DOHH2 (cell line): ENCODE measurements around the gene TRPM5.

Source experiments
- H3F3A ChIP-seq: fragments of 200-600 bp; sonication (generic), shearing (Covaris generic); 2 replicates; pipeline ENCODE4 v1.6.0; 2016; ENCODE audit warnings: antibody characterized with exemption, mild to moderate bottlenecking; ENCODE audit not compliant: control insufficient read depth, insufficient read depth
- H3K27ac ChIP-seq: fragments of 200-600 bp; sonication (generic); 2 replicates; pipeline ENCODE4 v1.5.1; 2014; ENCODE audit warnings: low read depth, mild to moderate bottlenecking, low read length, moderate library complexity
- H3K27me3 ChIP-seq: fragments of 200-600 bp; sonication (generic); 2 replicates; pipeline ENCODE4 v1.6.1; 2014; ENCODE audit warnings: mild to moderate bottlenecking, low read length, mixed read lengths; ENCODE audit not compliant: control insufficient read depth
- H3K36me3 ChIP-seq: fragments of 200-600 bp; sonication (generic); 2 replicates; pipeline ENCODE4 v1.6.1; 2014; ENCODE audit warnings: mild to moderate bottlenecking, low read length, moderate library complexity, mixed read lengths; ENCODE audit not compliant: control insufficient read depth
- H3K4me1 ChIP-seq: fragments of 200-600 bp; sonication (generic); 2 replicates; pipeline ENCODE4 v1.6.1; 2014; ENCODE audit warnings: mild to moderate bottlenecking, low read length, mixed read lengths; ENCODE audit not compliant: control insufficient read depth
- H3K4me2 ChIP-seq: fragments of 200-600 bp; sonication (generic); 2 replicates; pipeline ENCODE4 v1.6.0; 2014; ENCODE audit warnings: mild to moderate bottlenecking, low read length, moderate library complexity
- H3K4me3 ChIP-seq: fragments of 200-600 bp; sonication (generic); 2 replicates; pipeline ENCODE4 v1.5.1; 2014; ENCODE audit warnings: mild to moderate bottlenecking, low read length, mixed read lengths
- H3K79me2 ChIP-seq: fragments of 200-600 bp; sonication (generic); 2 replicates; pipeline ENCODE4 v1.6.1; 2014; ENCODE audit warnings: mild to moderate bottlenecking, low read length, mixed read lengths; ENCODE audit not compliant: control insufficient read depth
- H3K9me2 ChIP-seq: fragments of 200-600 bp; sonication (generic); replicated peaks from 2 replicates; pipeline ENCODE4 v1.6.1; 2014; ENCODE audit warnings: mild to moderate bottlenecking, low read length, mixed read lengths; ENCODE audit not compliant: control insufficient read depth
- H3K9me3 ChIP-seq: fragments of 200-600 bp; sonication (generic); 2 replicates; pipeline ENCODE4 v1.6.1; 2014; ENCODE audit warnings: antibody characterized with exemption, low read length, mixed read lengths; ENCODE audit not compliant: control insufficient read depth, insufficient read depth
- H4K20me1 ChIP-seq: fragments of 200-600 bp; sonication (generic); 2 replicates; pipeline ENCODE4 v1.6.0; 2014; ENCODE audit warnings: low read depth, mild to moderate bottlenecking, antibody characterized with exemption, low read length, moderate library complexity; ENCODE audit not compliant: control insufficient read depth, insufficient read depth
- CTCF ChIP-seq: fragments of 200-600 bp; sonication (generic); IDR thresholded peaks from one replicate; pipeline ENCODE4 v1.5.1; 2014; ENCODE audit warnings: antibody characterized with exemption, mild to moderate bottlenecking, low read depth, low read length; ENCODE audit not compliant: poor library complexity, severe bottlenecking
- EZH2phosphoT487 ChIP-seq: fragments of 200-600 bp; sonication (generic); IDR thresholded peaks from 2 replicates; pipeline ENCODE4 v1.6.1; 2017; ENCODE audit warnings: borderline replicate concordance, mild to moderate bottlenecking, antibody characterized with exemption, low read length, moderate library complexity, mixed read lengths

TRPM5 gene

GRCh38 chr11:2466069-2466801 is 21.9 kb upstream of the TRPM5 start:
- TF ChIP-seq CTCF (no peak), EZH2phosphoT487 (no peak)
- H3K36me3 ChIP-seq = no peaks in the 10 kb centered on the region
- H3K27me3 ChIP-seq = no peaks in the 10 kb centered on the region
- no peaks in the 10 kb centered on the region for H4K20me1 ChIP-seq
- no peak overlapping the region for H3K27ac ChIP-seq
- H3K9me3 ChIP-seq = no peaks in the 10 kb centered on the region
- H3K9me2 ChIP-seq = no peaks in the 10 kb centered on the region
- H3K4me2 ChIP-seq = no peak overlapping the region
- no peaks in the 10 kb centered on the region for H3K79me2 ChIP-seq
- H3K4me1 ChIP-seq = no peaks in the 10 kb centered on the region
- no peak overlapping the region for H3K4me3 ChIP-seq
- H3F3A ChIP-seq = no peaks in the 10 kb centered on the region

DNA sequence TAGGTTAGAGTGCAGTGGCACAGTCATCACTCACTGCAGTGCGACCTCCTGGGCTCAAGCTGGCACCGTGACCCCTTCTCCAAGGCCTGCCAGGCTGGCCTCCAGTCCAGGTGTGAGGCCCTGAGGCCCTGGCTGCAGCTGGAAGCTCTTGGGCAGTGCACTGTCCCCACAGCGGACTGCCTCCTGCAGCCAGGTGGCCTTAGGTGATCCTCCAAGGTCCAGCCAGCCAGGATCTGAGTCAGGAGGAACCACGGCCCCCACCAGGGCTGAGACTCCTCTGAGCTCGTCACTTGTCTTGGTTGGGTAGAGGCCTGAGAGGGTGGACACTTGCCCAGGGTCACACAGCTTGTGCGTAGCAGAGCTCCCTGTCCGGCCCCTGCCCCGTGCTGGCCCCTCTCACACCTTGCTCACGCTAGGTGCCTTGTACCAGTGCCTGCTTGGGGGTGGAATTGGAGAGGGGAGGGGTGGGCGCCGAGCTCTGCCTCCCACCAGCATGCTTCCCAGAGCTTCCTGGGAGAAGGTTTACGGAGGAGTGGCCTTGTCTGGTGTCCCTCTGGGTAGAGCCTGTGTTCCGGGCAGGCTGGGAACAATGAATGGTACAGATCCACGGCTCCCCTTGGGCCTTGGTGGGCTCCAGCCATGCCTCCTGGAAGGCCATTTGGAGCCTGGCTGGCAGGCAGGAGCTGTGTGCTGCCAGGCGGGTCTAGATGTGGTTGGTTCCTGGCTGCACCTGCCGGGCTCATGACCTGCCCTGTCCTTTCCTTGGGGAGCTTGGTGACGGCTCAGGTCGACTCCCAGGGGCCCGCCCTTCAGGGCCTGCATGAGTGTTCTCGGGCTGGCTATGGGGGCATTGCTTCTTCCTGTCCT is 21.1 kb upstream of the TRPM5 start:
- TF ChIP-seq EZH2phosphoT487 (no peak), CTCF (no peak)
- no peak overlapping the region for H3K4me3 ChIP-seq
- H3F3A ChIP-seq = no peaks in the 10 kb centered on the region
- no peaks in the 10 kb centered on the region for H3K36me3 ChIP-seq
- no peak overlapping the region for H3K4me2 ChIP-seq
- no peaks in the 10 kb centered on the region for H3K4me1 ChIP-seq
- no peaks in the 10 kb centered on the region for H3K9me3 ChIP-seq
- no peaks in the 10 kb centered on the region for H3K79me2 ChIP-seq
- no peaks in the 10 kb centered on the region for H3K9me2 ChIP-seq
- H3K27ac ChIP-seq = no peak overlapping the region
- H4K20me1 ChIP-seq = no peaks in the 10 kb centered on the region
- H3K27me3 ChIP-seq = no peaks in the 10 kb centered on the region

GRCh38 chr11:2464451-2465165 is 20.3 kb upstream of the TRPM5 start:
- H3K4me2 ChIP-seq = no peak overlapping the region
- no peaks in the 10 kb centered on the region for H4K20me1 ChIP-seq
- H3K9me2 ChIP-seq = no peaks in the 10 kb centered on the region
- no peaks in the 10 kb centered on the region for H3K79me2 ChIP-seq
- H3K9me3 ChIP-seq = no peaks in the 10 kb centered on the region
- no peak for TF ChIP-seq EZH2phosphoT487
- TF ChIP-seq CTCF = no peak
- no peak overlapping the region for H3K27ac ChIP-seq
- no peaks in the 10 kb centered on the region for H3K36me3 ChIP-seq
- no peaks in the 10 kb centered on the region for H3K27me3 ChIP-seq
- H3K4me3 ChIP-seq = no peak overlapping the region
- H3F3A ChIP-seq = no peaks in the 10 kb centered on the region
- no peaks in the 10 kb centered on the region for H3K4me1 ChIP-seq
